SK-N-SH treated with all-trans-retinoic acid at 6 μM for 48 hours (cell line): ENCODE measurements around the gene MSANTD3.

Experiments used
- BACH2 ChIP-seq: fragments of 250-450 bp; sonication (Bioruptor Pico); IDR thresholded peaks from 2 replicates; pipeline ENCODE4 v1.9.0; 2021; ENCODE audit warnings: mild to moderate bottlenecking, borderline replicate concordance
- CSDC2 ChIP-seq: fragments of 250-450 bp; sonication (Bioruptor Pico); IDR thresholded peaks from 2 replicates; pipeline ENCODE4 v1.5.0; 2020; ENCODE audit warnings: mild to moderate bottlenecking, moderate library complexity
- OSR1 ChIP-seq: fragments of 250-450 bp; sonication (Bioruptor Pico); IDR thresholded peaks from 2 replicates; pipeline ENCODE4 v1.8.0; 2022; ENCODE audit warnings: moderate library complexity, mild to moderate bottlenecking, inconsistent platforms
- ZC3H10 ChIP-seq: fragments of 250-450 bp; sonication (Bioruptor Pico); IDR thresholded peaks from 2 replicates; pipeline ENCODE4 v1.5.1; 2021; ENCODE audit warnings: mild to moderate bottlenecking, moderate library complexity
- ZFP30 ChIP-seq: fragments of 450-650 bp; formaldehyde crosslinking; IDR thresholded peaks from 2 replicates; pipeline ENCODE4 v1.5.0; 2022; ENCODE audit warnings: mild to moderate bottlenecking, moderate library complexity
- ZNF70 ChIP-seq: fragments of 450-650 bp; formaldehyde crosslinking; IDR thresholded peaks from 2 replicates; pipeline ENCODE4 v1.5.0; 2020; ENCODE audit warnings: mild to moderate bottlenecking, moderate library complexity
- ZNF8 ChIP-seq: fragments of 450-650 bp; formaldehyde crosslinking; IDR thresholded peaks from 2 replicates; pipeline ENCODE4 v1.5.0; 2020; ENCODE audit warnings: mild to moderate bottlenecking, moderate library complexity
- TF ChIP-seq, protein P1 (sequence below): fragments of 250-450 bp; sonication (Bioruptor Pico); IDR thresholded peaks from 2 replicates; pipeline ENCODE4 v1.8.0; 2020; ENCODE audit warnings: mild to moderate bottlenecking, moderate library complexity, borderline replicate concordance
- TF ChIP-seq, protein P2 (sequence below): fragments of 250-450 bp; sonication (Bioruptor Pico); IDR thresholded peaks from 2 replicates; pipeline ENCODE4 v1.8.0; 2021; ENCODE audit warnings: low read depth, mild to moderate bottlenecking, moderate library complexity, borderline replicate concordance
- TF ChIP-seq, protein P3 (sequence below): fragments of 250-450 bp; sonication (Bioruptor Pico); IDR thresholded peaks from 2 replicates; pipeline ENCODE4 v1.5.1; 2021; ENCODE audit warnings: mild to moderate bottlenecking, moderate library complexity

DNA sequence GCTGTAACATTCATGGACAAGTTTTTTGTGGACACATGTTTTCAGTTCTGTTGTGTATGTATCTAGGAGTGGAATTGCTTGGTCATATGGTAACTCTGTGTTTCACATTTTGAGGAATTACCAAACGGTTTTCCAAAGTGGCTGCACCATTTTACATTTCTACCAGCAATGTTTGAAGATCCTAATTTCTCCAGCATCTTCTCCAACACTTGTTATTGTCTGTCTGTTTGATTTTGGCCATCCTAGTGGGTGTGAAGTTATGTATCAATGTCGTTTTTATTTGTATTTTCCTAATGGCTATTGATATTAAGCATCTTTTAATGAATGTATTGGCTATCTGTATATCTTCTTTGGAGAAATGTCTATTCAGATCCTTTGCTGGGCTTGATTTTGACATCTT lies 52.9 kb downstream of the MSANTD3 start:
- TF ChIP-seq CSDC2 (CRISPR knock-in tag) (no peak), ZNF8 (no peak), OSR1 (no peak), ZNF70 (CRISPR knock-in tag) (no peak), ZC3H10 (CRISPR knock-in tag) (no peak), ZFP30 (CRISPR knock-in tag) (no peak), BACH2 (CRISPR knock-in tag) (no peak)
- TF ChIP-seq, protein P1, sequence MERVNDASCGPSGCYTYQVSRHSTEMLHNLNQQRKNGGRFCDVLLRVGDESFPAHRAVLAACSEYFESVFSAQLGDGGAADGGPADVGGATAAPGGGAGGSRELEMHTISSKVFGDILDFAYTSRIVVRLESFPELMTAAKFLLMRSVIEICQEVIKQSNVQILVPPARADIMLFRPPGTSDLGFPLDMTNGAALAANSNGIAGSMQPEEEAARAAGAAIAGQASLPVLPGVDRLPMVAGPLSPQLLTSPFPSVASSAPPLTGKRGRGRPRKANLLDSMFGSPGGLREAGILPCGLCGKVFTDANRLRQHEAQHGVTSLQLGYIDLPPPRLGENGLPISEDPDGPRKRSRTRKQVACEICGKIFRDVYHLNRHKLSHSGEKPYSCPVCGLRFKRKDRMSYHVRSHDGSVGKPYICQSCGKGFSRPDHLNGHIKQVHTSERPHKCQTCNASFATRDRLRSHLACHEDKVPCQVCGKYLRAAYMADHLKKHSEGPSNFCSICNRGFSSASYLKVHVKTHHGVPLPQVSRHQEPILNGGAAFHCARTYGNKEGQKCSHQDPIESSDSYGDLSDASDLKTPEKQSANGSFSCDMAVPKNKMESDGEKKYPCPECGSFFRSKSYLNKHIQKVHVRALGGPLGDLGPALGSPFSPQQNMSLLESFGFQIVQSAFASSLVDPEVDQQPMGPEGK (CRISPR knock-in tag), result no peak
- TF ChIP-seq, protein P2, sequence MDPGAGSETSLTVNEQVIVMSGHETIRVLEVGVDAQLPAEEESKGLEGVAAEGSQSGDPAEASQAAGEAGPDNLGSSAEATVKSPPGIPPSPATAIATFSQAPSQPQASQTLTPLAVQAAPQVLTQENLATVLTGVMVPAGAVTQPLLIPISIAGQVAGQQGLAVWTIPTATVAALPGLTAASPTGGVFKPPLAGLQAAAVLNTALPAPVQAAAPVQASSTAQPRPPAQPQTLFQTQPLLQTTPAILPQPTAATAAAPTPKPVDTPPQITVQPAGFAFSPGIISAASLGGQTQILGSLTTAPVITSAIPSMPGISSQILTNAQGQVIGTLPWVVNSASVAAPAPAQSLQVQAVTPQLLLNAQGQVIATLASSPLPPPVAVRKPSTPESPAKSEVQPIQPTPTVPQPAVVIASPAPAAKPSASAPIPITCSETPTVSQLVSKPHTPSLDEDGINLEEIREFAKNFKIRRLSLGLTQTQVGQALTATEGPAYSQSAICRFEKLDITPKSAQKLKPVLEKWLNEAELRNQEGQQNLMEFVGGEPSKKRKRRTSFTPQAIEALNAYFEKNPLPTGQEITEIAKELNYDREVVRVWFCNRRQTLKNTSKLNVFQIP, result no peak
- TF ChIP-seq, protein P3, sequence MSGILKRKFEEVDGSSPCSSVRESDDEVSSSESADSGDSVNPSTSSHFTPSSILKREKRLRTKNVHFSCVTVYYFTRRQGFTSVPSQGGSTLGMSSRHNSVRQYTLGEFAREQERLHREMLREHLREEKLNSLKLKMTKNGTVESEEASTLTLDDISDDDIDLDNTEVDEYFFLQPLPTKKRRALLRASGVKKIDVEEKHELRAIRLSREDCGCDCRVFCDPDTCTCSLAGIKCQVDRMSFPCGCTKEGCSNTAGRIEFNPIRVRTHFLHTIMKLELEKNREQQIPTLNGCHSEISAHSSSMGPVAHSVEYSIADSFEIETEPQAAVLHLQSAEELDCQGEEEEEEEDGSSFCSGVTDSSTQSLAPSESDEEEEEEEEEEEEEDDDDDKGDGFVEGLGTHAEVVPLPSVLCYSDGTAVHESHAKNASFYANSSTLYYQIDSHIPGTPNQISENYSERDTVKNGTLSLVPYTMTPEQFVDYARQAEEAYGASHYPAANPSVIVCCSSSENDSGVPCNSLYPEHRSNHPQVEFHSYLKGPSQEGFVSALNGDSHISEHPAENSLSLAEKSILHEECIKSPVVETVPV (CRISPR knock-in tag), result no peak
